Stimulated activated CD4-positive, alpha-beta T cell treated with anti-CD3 and anti-CD28 coated beads, Interleukin-12 subunit alpha, Interleukin-12 subunit beta, amount 100 ng/mL, for 4 hours (primary cell): Measurements from ENCODE around the gene HSPA6.
"Not testable (repeated sequence)": the region's sequence is repeated elsewhere in the genome, so short reads cannot be mapped to it uniquely, and the experiment has no call there.

Experiments used
- DNase-seq: peaks from one replicate; pipeline ENCODE4 v3.0.0-alpha.2; 2020

The HSPA6 gene

GRCh38 chr1:161537068-161537669 lies 12.8 kb downstream of the HSPA6 start:
- DNase-seq, result not testable (repeated sequence)

- DNase-seq, result not testable (repeated sequence)
Observed at GRCh38 chr1:161538925-161539479, 14.7 kb downstream of the HSPA6 start.

GRCh38 chr1:161539731-161540569 lies 15.6 kb downstream of the HSPA6 start:
- peak; percentile 100 for DNase-seq

- DNase-seq, result not testable (repeated sequence)
Observed at GRCh38 chr1:161540570-161540960, 16.2 kb downstream of the HSPA6 start.

- peak; percentile 23 for DNase-seq
Observed at GRCh38 chr1:161542091-161542559, 17.8 kb downstream of the HSPA6 start.

- not testable (repeated sequence) for DNase-seq
Observed at GRCh38 chr1:161543125-161543524, 18.8 kb downstream of the HSPA6 start.

GRCh38 chr1:161545005-161545731 lies 20.8 kb downstream of the HSPA6 start:
- DNase-seq, result not testable (repeated sequence)

- not testable (repeated sequence) for DNase-seq
Observed at GRCh38 chr1:161547995-161548741, 23.8 kb downstream of the HSPA6 start.

- DNase-seq, result not testable (repeated sequence)
Observed at GRCh38 chr1:161548749-161549406, 24.5 kb downstream of the HSPA6 start.

- no peak for DNase-seq
Observed at GRCh38 chr1:161549652-161550051, 25.3 kb downstream of the HSPA6 start, which contains the start of gene FCGR3A. TSS of gene FCGR3A (minus strand) at chr1:161549818. CDS start at chr1:161549736, 82 bp downstream.

- not testable (repeated sequence) for DNase-seq
Observed at GRCh38 chr1:161550942-161551341, 26.6 kb downstream of the HSPA6 start.

GRCh38 chr1:161553631-161554030 lies 29.3 kb downstream of the HSPA6 start:
- DNase-seq, result not testable (repeated sequence)

GRCh38 chr1:161554340-161554739 lies 30.0 kb downstream of the HSPA6 start:
- DNase-seq, result not testable (repeated sequence)

- not testable (repeated sequence) for DNase-seq
Observed at GRCh38 chr1:161554815-161555417, 30.6 kb downstream of the HSPA6 start.

GRCh38 chr1:161556143-161556542 lies 31.8 kb downstream of the HSPA6 start:
- DNase-seq, result not testable (repeated sequence)

- not testable (repeated sequence) for DNase-seq
Observed at GRCh38 chr1:161556990-161557389, 32.6 kb downstream of the HSPA6 start.

- not testable (repeated sequence) for DNase-seq
Observed at GRCh38 chr1:161557506-161558450, 33.4 kb downstream of the HSPA6 start.

- not testable (repeated sequence) for DNase-seq
Observed at GRCh38 chr1:161560960-161561715, 36.8 kb downstream of the HSPA6 start.

GRCh38 chr1:161562441-161562840 lies 38.1 kb downstream of the HSPA6 start:
- not testable (repeated sequence) for DNase-seq
